H1 (cell line): ENCODE data around the gene GNG5. TPM values are rescaled to one million over a fixed set of nuclear protein-coding genes. Genes with fewer than 3 reads are reported as not detected.

ENCODE experiments used
- CTCF ChIA-PET: fragments of 300-600 bp; sonication (Branson Sonifier 250); formaldehyde crosslinking; loops from one replicate; lab custom pipeline; 2021; ENCODE audit not compliant: partially characterized antibody; lab: Charles Lee
- POLR2A ChIA-PET: fragments of 300-600 bp; sonication (Branson Sonifier 250); formaldehyde crosslinking; loops from one replicate; lab custom pipeline; 2021; ENCODE audit warnings: inconsistent platforms; ENCODE audit not compliant: partially characterized antibody; lab: Charles Lee
- DNase-seq, 2 experiments: peaks; one replicate each; pipeline versions ENCODE4 v3.0.0 to v3.0.0-alpha.2; 2010 to 2022; ENCODE audit warnings: low spot score in 2 of 2, low read depth in 1 of 2, mixed read lengths in 1 of 2
- FAIRE-seq: peaks from 2 replicates; lab custom pipeline; 2011; peaks lifted over from hg19 to GRCh38; lab: Jason Lieb, UNC
- H2AFZ ChIP-seq: 2 replicates; pipeline ENCODE4 v1.8.1; 2012; ENCODE audit warnings: low read length, inconsistent platforms
- H2AK5ac ChIP-seq: 2 replicates; pipeline ENCODE4 v1.6.1; 2013; ENCODE audit warnings: low read depth, low read length
- H2BK120ac ChIP-seq: replicated peaks from 2 replicates; pipeline ENCODE3; 2013; ENCODE audit warnings: low read depth, low read length, inconsistent platforms
- H2BK12ac ChIP-seq: 2 replicates; pipeline ENCODE4 v1.6.1; 2013; ENCODE audit warnings: low read depth, low read length
- H2BK15ac ChIP-seq: 2 replicates; pipeline ENCODE4 v1.6.1; 2013; ENCODE audit warnings: low read length
- H2BK20ac ChIP-seq: 2 replicates; pipeline ENCODE4 v1.6.1; 2013; ENCODE audit warnings: low read length
- H2BK5ac ChIP-seq: 2 replicates; pipeline ENCODE4 v1.6.1; 2013; ENCODE audit warnings: low read depth, low read length
- H3K14ac ChIP-seq: 2 replicates; pipeline ENCODE4 v1.6.1; 2013; ENCODE audit warnings: inconsistent platforms; ENCODE audit not compliant: insufficient read length
- H3K18ac ChIP-seq: 2 replicates; pipeline ENCODE4 v1.6.1; 2013; ENCODE audit warnings: low read length; ENCODE audit errors: extremely low read depth
- H3K23ac ChIP-seq: 2 replicates; pipeline ENCODE4 v1.6.1; 2013; ENCODE audit warnings: inconsistent platforms; ENCODE audit not compliant: insufficient read length
- H3K23me2 ChIP-seq: 2 replicates; pipeline ENCODE4 v1.6.1; 2013; ENCODE audit warnings: low read depth, low read length
- H3K27ac ChIP-seq: 2 replicates; pipeline ENCODE4 v1.6.1; 2011; ENCODE audit warnings: low read depth, low read length, inconsistent platforms
- H3K27me3 ChIP-seq, 4 experiments: replicated peaks in 1 of 4; 1 replicate in 1 of 4; 2 replicates in 3 of 4; pipeline versions ENCODE4 v1.6.1 to v1.8.1; 2011 to 2013; ENCODE audit warnings: low read length in 3 of 4, mild to moderate bottlenecking in 3 of 4, inconsistent platforms in 2 of 4, mixed read lengths in 2 of 4, moderate library complexity in 1 of 4; ENCODE audit not compliant: control insufficient read depth in 3 of 4, insufficient read depth in 3 of 4; ENCODE audit errors: extremely low read depth in 1 of 4
- H3K36me3 ChIP-seq, 4 experiments: 2 replicates each; pipeline versions ENCODE4 v1.6.1 to v1.8.1; 2011 to 2013; ENCODE audit warnings: mild to moderate bottlenecking in 4 of 4, low read length in 3 of 4, moderate library complexity in 2 of 4, control low read depth in 1 of 4, inconsistent platforms in 1 of 4; ENCODE audit not compliant: insufficient read depth in 4 of 4, control insufficient read depth in 2 of 4
- H3K4ac ChIP-seq: replicated peaks from 2 replicates; pipeline ENCODE3; 2013; ENCODE audit warnings: low read length, low read depth, mixed read lengths, inconsistent platforms; ENCODE audit not compliant: insufficient read length
- H3K4me1 ChIP-seq, 4 experiments: replicated peaks in 1 of 4; 1 replicate in 1 of 4; 2 replicates in 3 of 4; pipeline versions ENCODE4 v1.6.1 to v1.8.1; 2011 to 2013; ENCODE audit warnings: low read length in 3 of 4, inconsistent platforms in 2 of 4, mixed read lengths in 1 of 4; ENCODE audit not compliant: insufficient read depth in 4 of 4, control insufficient read depth in 3 of 4
- H3K4me2 ChIP-seq, 2 experiments: 2 replicates each; pipeline versions ENCODE4 v1.6.1 to v1.8.1; 2011 to 2013; ENCODE audit warnings: low read depth in 2 of 2, low read length in 2 of 2, control low read depth in 1 of 2, inconsistent platforms in 1 of 2, mild to moderate bottlenecking in 1 of 2; ENCODE audit not compliant: insufficient read depth in 1 of 2
- H3K4me3 ChIP-seq, 4 experiments: fragments of 200-600, 300-600 bp in 1 of 4; sonication (generic), shearing (Covaris generic), sonication (Bioruptor Twin) in 1 of 4; 2 replicates each; pipeline versions ENCODE4 v1.5.1 to v1.8.1; 2011 to 2016; ENCODE audit warnings: low read length in 4 of 4, low read depth in 3 of 4, control low read depth in 2 of 4, inconsistent platforms in 2 of 4, mild to moderate bottlenecking in 2 of 4, mixed read lengths in 1 of 4, moderate library complexity in 1 of 4; ENCODE audit not compliant: insufficient read depth in 2 of 4; ENCODE audit errors: extremely low read depth in 1 of 4
- H3K56ac ChIP-seq: replicated peaks from 2 replicates; pipeline ENCODE3; 2013; ENCODE audit warnings: low read depth, mild to moderate bottlenecking, mixed read lengths, low read length, inconsistent platforms; ENCODE audit not compliant: insufficient read length
- H3K79me1 ChIP-seq: 2 replicates; pipeline ENCODE4 v1.6.1; 2013; ENCODE audit warnings: low read depth, low read length, control low read depth
- H3K79me2 ChIP-seq, 2 experiments: 2 replicates each; pipeline versions ENCODE4 v1.6.1 to v1.8.1; 2012 to 2013; ENCODE audit warnings: low read length in 2 of 2, mild to moderate bottlenecking in 2 of 2, inconsistent platforms in 1 of 2; ENCODE audit not compliant: insufficient read depth in 2 of 2, control insufficient read depth in 1 of 2
- H3K9ac ChIP-seq, 4 experiments: replicated peaks in 1 of 4; 1 replicate in 1 of 4; 2 replicates in 3 of 4; pipeline versions ENCODE4 v1.6.1 to v1.8.1; 2011 to 2013; ENCODE audit warnings: low read depth in 3 of 4, low read length in 3 of 4, control low read depth in 2 of 4, mild to moderate bottlenecking in 2 of 4, moderate library complexity in 2 of 4, inconsistent platforms in 1 of 4; ENCODE audit errors: extremely low read depth in 1 of 4
- H3K9me3 ChIP-seq, 2 experiments: 2 replicates each; pipeline versions ENCODE4 v1.6.1 to v1.8.1; 2012 to 2013; ENCODE audit warnings: mild to moderate bottlenecking in 2 of 2, moderate library complexity in 2 of 2, control low read depth in 1 of 2, inconsistent platforms in 1 of 2, low read depth in 1 of 2, low read length in 1 of 2, mixed read lengths in 1 of 2; ENCODE audit not compliant: insufficient read depth in 2 of 2
- H4K20me1 ChIP-seq, 2 experiments: replicated peaks in 1 of 2; 2 replicates each; pipeline versions ENCODE3 to v1.8.1; 2011 to 2013; ENCODE audit warnings: inconsistent platforms in 2 of 2, low read length in 2 of 2, mild to moderate bottlenecking in 1 of 2; ENCODE audit not compliant: insufficient read depth in 2 of 2, control insufficient read depth in 1 of 2
- H4K5ac ChIP-seq: 2 replicates; pipeline ENCODE4 v1.6.1; 2013; ENCODE audit warnings: low read length, low read depth, mixed read lengths, inconsistent platforms; ENCODE audit not compliant: insufficient read length
- H4K8ac ChIP-seq: 2 replicates; pipeline ENCODE4 v1.8.0; 2013; ENCODE audit warnings: mild to moderate bottlenecking, moderate library complexity, low read length, inconsistent platforms; ENCODE audit not compliant: insufficient read depth; ENCODE audit errors: extremely low read depth
- H4K91ac ChIP-seq: replicated peaks from 2 replicates; pipeline ENCODE3; 2013; ENCODE audit warnings: low read length, mixed read lengths, inconsistent platforms; ENCODE audit not compliant: insufficient read length
- WGBS, 2 experiments: shearing (Covaris generic) in 1 of 2; methylation state at CpG; one replicate each; pipeline versions ENCODE4 v1.1.6 to v1.1.7; 2013 to 2015; ENCODE audit warnings: low lambda C conversion rate in 2 of 2, mixed read lengths in 2 of 2, inconsistent platforms in 1 of 2, low coverage in 1 of 2, missing lambda C conversion rate in 1 of 2; ENCODE audit not compliant: insufficient replicate concordance in 2 of 2, insufficient coverage in 1 of 2, insufficient read length in 1 of 2; ENCODE audit errors: extremely low coverage in 1 of 2, missing lambda C conversion rate in 1 of 2; 5-methylcytosine and 5-hydroxymethylcytosine counted together
- polyA plus RNA-seq, 7 experiments: library from polyadenylated mRNA; depleted of rRNA in 3 of 7; stranded (reverse) in 5 of 7; unstranded in 2 of 7; fragments of >200 nt in 5 of 7; fragments of 200-250 nt in 2 of 7; gene quantifications; 1 replicate in 5 of 7; 2 replicates in 1 of 7; 4 replicates in 1 of 7; pipeline versions ENCODE4 v1.2.1 to v1.2.3, GENCODE V29; 2011 to 2013; ENCODE audit warnings: missing spikeins in 2 of 7, mixed read lengths in 2 of 7
- total RNA-seq: library from RNA; stranded (reverse); fragmentation: NEBNext Ultra II Directional; extraction: Animal tissue kit (Norgen Biotek cat#: 25700); gene quantifications from 2 replicates; pipeline ENCODE4 v1.2.1, GENCODE V29; 2021

The GNG5 gene
- total and polyA plus RNA-seq, 2 of the 8 experiments (the other 6 are each of a cell fraction or from before 2014, with no cell fraction given) = 94.0 to 104 TPM

- ChIA-PET POLR2A (interaction anchor here (1.2 kb wide), 2 partner anchors 8 to 11 kb away, joined by 3 to 4 read pairs; partner anchors contain the start of genes GNG5 and SPATA1), CTCF (no interaction called here)
- no peak overlapping the region for H3K27ac ChIP-seq
- no peak overlapping the region for H3K4me3 ChIP-seq
- peaks cover 2% of the 10 kb centered on the region; the same call in 1 of the 2 replicates for H3K79me1 ChIP-seq
- H3K23ac ChIP-seq = no peak overlapping the region
- no peak overlapping the region for H3K4me2 ChIP-seq
- H4K91ac ChIP-seq = no peak overlapping the region
- H3K14ac ChIP-seq = no peak overlapping the region
- no peaks in the 10 kb centered on the region for H3K23me2 ChIP-seq
- H2BK120ac ChIP-seq = no peak overlapping the region
- no peak overlapping the region for H3K9ac ChIP-seq
- H4K5ac ChIP-seq = no peak overlapping the region
- FAIRE-seq (no peak), DNase-seq (no peak)
- 88% methylated on average over 2 of the region's 2 CpGs; no CpG with 5 or more reads in 1 of the 2 experiments for WGBS, 2 experiments
- H3K4me1 ChIP-seq = peaks cover 0 to 5% (median 1%) of the 10 kb centered on the region in 4 experiments; a peak in 1 of 7 replicates
- peaks cover 0 to 31% of the 10 kb centered on the region in 2 experiments; a peak in 2 of 4 replicates for H3K79me2 ChIP-seq
- H2BK5ac ChIP-seq = no peak overlapping the region
- no peak overlapping the region for H2BK20ac ChIP-seq
- no peak overlapping the region for H2BK12ac ChIP-seq
- H3K27me3 ChIP-seq = no peaks in the 10 kb centered on the region
- H3K56ac ChIP-seq = no peak overlapping the region
- peaks cover 0 to 5% of the 10 kb centered on the region in 2 experiments for H4K20me1 ChIP-seq
- H2AK5ac ChIP-seq = no peak overlapping the region
- no peak overlapping the region for H3K18ac ChIP-seq
- no peak overlapping the region for H2AFZ ChIP-seq
- H3K9me3 ChIP-seq = no peaks in the 10 kb centered on the region
- no peak overlapping the region for H3K4ac ChIP-seq
- H2BK15ac ChIP-seq = no peak overlapping the region
- peaks cover 7 to 62% (median 23%) of the 10 kb centered on the region in 4 experiments for H3K36me3 ChIP-seq
- H4K8ac ChIP-seq = no peak overlapping the region
These were observed 8.6 kb downstream of the GNG5 start for GRCh38 chr1:84497631-84498275.
